Neural crest cell (in vitro differentiated cells): ENCODE measurements around the gene RASAL2. TPM values are rescaled to one million over a fixed set of nuclear protein-coding genes. Genes with fewer than 3 reads are reported as not detected.
A peak's percentile ranks its signal among the peaks of the same experiment; 100 is the strongest.

ENCODE experiments used
- DNase-seq: peaks from one replicate; pipeline ENCODE4 v3.0.0; 2021; ENCODE audit warnings: low read depth, mixed read lengths, low spot score
- H3K27ac Mint-ChIP-seq: one replicate; pipeline ENCODE4 v1.8.0; 2021; ENCODE audit warnings: mild to moderate bottlenecking, mixed read lengths; ENCODE audit not compliant: unreplicated experiment
- H3K27me3 Mint-ChIP-seq: 2 replicates; pipeline ENCODE4 v1.8.0; 2021; ENCODE audit warnings: low read depth, mild to moderate bottlenecking, mixed read lengths
- H3K36me3 Mint-ChIP-seq: 2 replicates; pipeline ENCODE4 v1.8.0; 2021; ENCODE audit warnings: low read depth, mild to moderate bottlenecking, mixed read lengths
- H3K4me1 Mint-ChIP-seq: 2 replicates; pipeline ENCODE4 v1.8.0; 2021; ENCODE audit warnings: mixed read lengths
- H3K4me3 Mint-ChIP-seq: one replicate; pipeline ENCODE4 v1.8.0; 2021; ENCODE audit warnings: mild to moderate bottlenecking, mixed read lengths
- H3K9me3 Mint-ChIP-seq: 2 replicates; pipeline ENCODE4 v1.8.0; 2021; ENCODE audit warnings: mixed read lengths
- total RNA-seq: library from RNA; stranded (reverse); gene quantifications from 2 replicates; pipeline ENCODE4 v1.2.1, GENCODE V29; 2021
- TF ChIP-seq, protein P1 (sequence below): fragments of 200-600 bp; sonication (generic); conservative IDR thresholded peaks from 2 replicates; pipeline ENCODE4 v1.5.0; 2021; ENCODE audit warnings: antibody characterized with exemption, mild to moderate bottlenecking

Gene RASAL2
- total RNA-seq, 1 donor from 2014 or later = 20.9 TPM

DNA sequence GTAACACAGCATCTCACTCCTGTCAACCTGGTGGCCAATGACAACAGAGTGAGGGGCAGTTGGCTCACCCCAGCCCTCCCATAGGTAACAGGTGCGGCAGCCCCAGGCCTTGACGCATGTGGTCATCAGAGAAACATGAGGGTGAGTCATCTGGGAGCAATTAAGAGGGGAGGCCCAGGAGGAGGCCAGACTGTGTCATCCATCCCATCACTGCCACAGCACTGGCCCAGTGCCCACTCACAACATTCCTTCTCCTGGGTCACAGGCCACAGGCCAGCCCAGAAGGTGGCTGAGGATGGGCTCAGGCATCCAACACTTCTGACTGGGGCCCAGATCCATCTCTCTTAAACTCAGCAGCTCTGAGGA, 436.1 kb downstream of the RASAL2 start:
- no peak for DNase-seq
- TF ChIP-seq, protein P1, sequence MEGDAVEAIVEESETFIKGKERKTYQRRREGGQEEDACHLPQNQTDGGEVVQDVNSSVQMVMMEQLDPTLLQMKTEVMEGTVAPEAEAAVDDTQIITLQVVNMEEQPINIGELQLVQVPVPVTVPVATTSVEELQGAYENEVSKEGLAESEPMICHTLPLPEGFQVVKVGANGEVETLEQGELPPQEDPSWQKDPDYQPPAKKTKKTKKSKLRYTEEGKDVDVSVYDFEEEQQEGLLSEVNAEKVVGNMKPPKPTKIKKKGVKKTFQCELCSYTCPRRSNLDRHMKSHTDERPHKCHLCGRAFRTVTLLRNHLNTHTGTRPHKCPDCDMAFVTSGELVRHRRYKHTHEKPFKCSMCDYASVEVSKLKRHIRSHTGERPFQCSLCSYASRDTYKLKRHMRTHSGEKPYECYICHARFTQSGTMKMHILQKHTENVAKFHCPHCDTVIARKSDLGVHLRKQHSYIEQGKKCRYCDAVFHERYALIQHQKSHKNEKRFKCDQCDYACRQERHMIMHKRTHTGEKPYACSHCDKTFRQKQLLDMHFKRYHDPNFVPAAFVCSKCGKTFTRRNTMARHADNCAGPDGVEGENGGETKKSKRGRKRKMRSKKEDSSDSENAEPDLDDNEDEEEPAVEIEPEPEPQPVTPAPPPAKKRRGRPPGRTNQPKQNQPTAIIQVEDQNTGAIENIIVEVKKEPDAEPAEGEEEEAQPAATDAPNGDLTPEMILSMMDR = no peak
- peaks cover 16% of the 10 kb centered on the region for H3K4me1 Mint-ChIP-seq
- H3K36me3 Mint-ChIP-seq = no peaks in the 10 kb centered on the region
- no peak overlapping the region for H3K27ac Mint-ChIP-seq
- no peaks in the 10 kb centered on the region for H3K27me3 Mint-ChIP-seq
- peaks cover 2% of the 10 kb centered on the region for H3K9me3 Mint-ChIP-seq
- no peak overlapping the region for H3K4me3 Mint-ChIP-seq

DNA sequence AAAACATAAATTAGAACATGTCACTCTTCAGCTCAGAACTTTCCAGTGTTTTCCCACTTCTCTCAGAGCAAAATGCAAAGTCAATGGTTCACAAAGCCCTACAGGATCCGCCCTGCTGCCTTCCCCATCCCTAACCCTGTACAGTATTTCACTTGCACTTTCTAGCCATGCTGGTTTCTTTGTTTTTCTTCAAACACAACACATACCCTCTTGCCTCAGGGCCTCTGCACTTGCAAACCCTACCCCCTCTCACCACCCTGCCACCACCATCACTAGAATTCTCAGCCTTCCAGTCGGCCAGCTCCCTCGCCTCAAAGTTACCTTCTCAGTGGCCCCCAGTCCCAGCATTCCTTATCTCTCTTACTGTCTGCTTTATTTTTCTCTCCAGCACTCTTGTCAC, 436.6 kb downstream of the RASAL2 start:
- peak overlapping the region; percentile 1 for H3K27ac Mint-ChIP-seq
- H3K9me3 Mint-ChIP-seq = no peaks in the 10 kb centered on the region
- no peaks in the 10 kb centered on the region for H3K36me3 Mint-ChIP-seq
- peaks cover 11% of the 10 kb centered on the region for H3K4me1 Mint-ChIP-seq
- TF ChIP-seq, protein P1 = no peak
- no peaks in the 10 kb centered on the region for H3K27me3 Mint-ChIP-seq
- no peak for DNase-seq
- no peak overlapping the region for H3K4me3 Mint-ChIP-seq

DNA sequence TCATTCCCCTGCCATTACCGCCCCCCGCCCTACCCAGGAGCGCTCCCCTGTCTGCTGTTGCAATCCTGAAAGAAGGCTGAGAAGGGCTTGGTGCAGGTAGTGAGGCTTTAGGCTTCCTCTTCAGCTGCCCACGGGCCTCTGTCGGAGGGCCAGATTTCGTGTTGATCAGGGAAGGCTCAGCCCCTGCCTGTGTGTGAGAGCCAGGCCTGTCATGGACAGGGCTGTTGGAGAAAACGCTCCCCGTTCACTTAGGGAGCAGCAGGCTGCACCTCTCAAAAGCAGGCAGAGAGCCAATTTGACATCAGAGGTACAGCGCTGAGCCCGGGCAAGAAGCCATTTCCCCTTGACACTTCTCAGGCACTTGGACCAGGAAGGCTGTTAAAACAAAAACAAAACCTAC, 438.0 kb downstream of the RASAL2 start:
- Mint-ChIP-seq H3K27me3 (no peaks in the 10 kb centered on the region), H3K4me3 (no peak overlapping the region), H3K4me1 (peaks cover 10% of the 10 kb centered on the region), H3K9me3 (no peaks in the 10 kb centered on the region), H3K27ac (no peak overlapping the region), H3K36me3 (no peaks in the 10 kb centered on the region)
- TF ChIP-seq, protein P1 = no peak
- no peak for DNase-seq

DNA sequence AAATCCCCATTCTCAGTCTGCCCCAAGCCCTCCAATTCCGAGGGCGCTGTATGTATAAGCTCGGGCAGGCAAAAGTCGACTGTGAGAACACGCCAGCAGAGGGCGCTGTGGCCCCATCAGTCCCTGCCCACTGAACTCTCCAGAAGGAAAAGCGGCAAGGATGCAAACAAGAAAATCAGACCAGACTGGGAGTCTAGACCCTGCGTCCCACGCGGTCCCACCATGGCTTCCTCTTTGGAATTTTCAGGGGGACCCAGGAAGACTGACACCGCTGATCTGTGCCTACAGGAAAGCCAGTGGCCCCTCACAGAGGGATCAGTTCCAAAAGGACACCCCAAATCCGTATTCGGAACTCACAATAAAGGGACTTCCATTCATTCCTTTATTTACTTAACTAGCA, 438.5 kb downstream of the RASAL2 start:
- DNase-seq = peak; percentile 86
- Mint-ChIP-seq H3K9me3 (no peaks in the 10 kb centered on the region), H3K27ac (no peak overlapping the region), H3K27me3 (no peaks in the 10 kb centered on the region), H3K36me3 (no peaks in the 10 kb centered on the region), H3K4me3 (peak overlapping the region; percentile 54), H3K4me1 (peaks cover 10% of the 10 kb centered on the region)
- TF ChIP-seq, protein P1 = peak; percentile 88

DNA sequence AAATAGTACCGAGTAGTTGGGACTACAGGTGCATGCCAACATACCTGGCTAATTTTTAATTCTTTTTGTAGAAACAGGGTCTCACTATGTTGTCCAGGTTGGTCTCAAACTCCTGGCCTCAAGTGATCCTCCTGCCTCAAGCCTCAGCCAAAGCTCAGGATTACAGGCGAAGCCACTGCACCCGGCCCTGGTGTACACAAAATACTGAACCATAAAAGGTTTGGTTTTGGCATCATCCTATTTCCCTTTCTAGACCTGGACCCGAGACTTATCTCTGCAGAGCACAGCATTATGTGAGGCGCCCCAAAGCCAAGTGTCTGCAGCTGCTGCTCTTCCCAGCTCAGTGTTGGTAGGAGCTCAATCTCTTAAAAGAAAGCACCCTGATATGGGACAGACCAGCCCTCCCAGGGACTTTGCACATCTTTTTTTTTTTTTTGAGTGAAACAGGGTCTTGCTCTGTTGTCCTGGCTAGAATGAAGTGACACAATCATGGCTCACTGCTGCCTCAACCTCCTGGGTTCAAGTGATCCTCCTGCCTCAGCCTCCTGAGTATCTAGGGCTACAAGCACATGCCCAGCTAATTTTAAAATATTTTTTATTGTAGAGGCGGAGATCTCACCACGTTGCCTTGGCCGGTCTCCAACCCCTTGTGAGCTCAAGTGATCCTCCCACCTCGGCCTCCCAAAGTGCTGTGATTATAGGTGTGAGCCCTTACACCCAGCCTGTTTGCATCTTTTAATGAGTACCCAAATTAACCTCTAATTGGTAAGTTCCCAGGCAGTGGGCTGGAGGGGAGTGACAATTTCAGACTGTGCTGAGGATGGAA, 439.4 kb downstream of the RASAL2 start:
- H3K9me3 Mint-ChIP-seq = no peaks in the 10 kb centered on the region
- no peak overlapping the region for H3K4me3 Mint-ChIP-seq
- no peak overlapping the region for H3K27ac Mint-ChIP-seq
- peaks cover 4% of the 10 kb centered on the region for H3K27me3 Mint-ChIP-seq
- DNase-seq = no peak
- TF ChIP-seq, protein P1 = no peak
- H3K4me1 Mint-ChIP-seq = peaks cover 10% of the 10 kb centered on the region
- no peaks in the 10 kb centered on the region for H3K36me3 Mint-ChIP-seq

Other genes starting within 250 kb of the RASAL2 start
- gene SEC16B, start 124.0 kb upstream of the RASAL2 start, total RNA-seq = 1.4 and 2.1 TPM in 2 replicates